ENCODE data around the gene RASL11A.

GRCh38 chr13:27270594-27271520 lies at the start of gene RASL11A:
- TF ChIP-seq CTCF (IDR thresholded peaks at IDR 0.05), result peak; percentile 46 to 87 (median 83)
- peak in 1 of 2 donors; percentile 84 for TF ChIP-seq POLR2A (IDR thresholded peaks at IDR 0.05)

All from vagina (tissue), 2 donors.